Measurements from ENCODE around the gene TMEM81. TPM values are rescaled to one million over a fixed set of nuclear protein-coding genes. Genes with fewer than 3 reads are reported as not detected.

The TMEM81 gene
- total RNA-seq, 2 donors from 2014 or later: 4.9 to 6.2 TPM

DNA sequence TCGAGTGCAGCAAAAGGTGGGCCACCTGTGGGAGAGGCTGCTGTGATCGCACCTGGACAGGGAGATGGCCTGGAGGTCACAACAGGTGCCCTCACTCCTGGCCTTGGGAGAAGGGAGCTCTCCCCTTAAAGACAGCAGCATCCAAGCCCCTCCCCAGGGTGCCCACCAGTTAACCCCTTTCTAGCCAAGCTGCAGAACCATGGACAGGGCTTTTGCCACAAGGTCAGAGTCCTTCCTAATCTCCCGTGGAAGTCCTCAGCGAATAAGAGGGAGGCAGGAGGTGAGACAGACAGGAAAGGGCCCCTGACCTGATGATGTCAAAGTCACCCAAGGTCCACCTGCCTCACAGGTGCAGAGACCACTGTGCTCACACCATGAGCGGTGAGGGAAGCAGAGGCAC lies 39.5 kb downstream of the TMEM81 start:
- Mint-ChIP-seq H3K27ac (no peak overlapping the region), H3K27me3 (ENCODE audit: insufficient read depth) (peaks cover 84% of the 10 kb centered on the region), H3K4me1 (no peaks in the 10 kb centered on the region), H3K36me3 (ENCODE audit: low read depth) (no peaks in the 10 kb centered on the region), H3K4me3 (no peak overlapping the region), H3K9me3 (no peaks in the 10 kb centered on the region)
- no peak overlapping the region for H3K27ac ChIP-seq (ENCODE audit: low read depth, low read length)
- no peak overlapping the region for H3K4me3 ChIP-seq (ENCODE audit: low read length)
- H3K36me3 ChIP-seq (ENCODE audit: control insufficient read depth, insufficient read depth, low read length): no peaks in the 10 kb centered on the region
- no peak for TF ChIP-seq CTCF (conservative IDR thresholded peaks at IDR 0.05)
- peaks cover 97% of the 10 kb centered on the region for H3K27me3 ChIP-seq (ENCODE audit: control insufficient read depth, insufficient read depth, low read length, poor library complexity, severe bottlenecking)
- 44 to 60% methylated on average over 4 to 5 of the region's 5 CpGs for WGBS, 2 experiments (ENCODE audit: insufficient coverage in 1 of 2, insufficient read length in 1 of 2)
- H3K9ac ChIP-seq (ENCODE audit: extremely low read depth, low read length, poor library complexity, severe bottlenecking): no peak overlapping the region
- H3K9me3 ChIP-seq (ENCODE audit: control insufficient read depth, low read length): no peaks in the 10 kb centered on the region
- no peaks in the 10 kb centered on the region for H3K4me1 ChIP-seq (ENCODE audit: control insufficient read depth, insufficient read depth, low read length)
- DNase-seq: peak; percentile 82

GRCh38 chr1:205043866-205044265 lies 40.4 kb downstream of the TMEM81 start:
- Histone ChIP-seq H3K36me3 (ENCODE audit: control insufficient read depth, insufficient read depth, low read length) (no peaks in the 10 kb centered on the region), H3K4me3 (ENCODE audit: low read length) (no peak overlapping the region), H3K9me3 (ENCODE audit: control insufficient read depth, low read length) (no peaks in the 10 kb centered on the region), H3K9ac (ENCODE audit: extremely low read depth, low read length, poor library complexity, severe bottlenecking) (no peak overlapping the region), H3K27me3 (ENCODE audit: control insufficient read depth, insufficient read depth, low read length, poor library complexity, severe bottlenecking) (peaks cover 99% of the 10 kb centered on the region), H3K27ac (ENCODE audit: low read depth, low read length) (no peak overlapping the region), H3K4me1 (ENCODE audit: control insufficient read depth, insufficient read depth, low read length) (no peaks in the 10 kb centered on the region)
- TF ChIP-seq CTCF (conservative IDR thresholded peaks at IDR 0.05): no peak
- Mint-ChIP-seq H3K4me3 (no peak overlapping the region), H3K4me1 (no peaks in the 10 kb centered on the region), H3K36me3 (ENCODE audit: low read depth) (no peaks in the 10 kb centered on the region), H3K27ac (no peak overlapping the region), H3K27me3 (ENCODE audit: insufficient read depth) (peaks cover 84% of the 10 kb centered on the region), H3K9me3 (no peaks in the 10 kb centered on the region)
- no peak for DNase-seq
- WGBS, 2 experiments (ENCODE audit: insufficient coverage in 1 of 2, insufficient read length in 1 of 2): 0 to 55% methylated on average over 1 to 4 of the region's 4 CpGs

DNA sequence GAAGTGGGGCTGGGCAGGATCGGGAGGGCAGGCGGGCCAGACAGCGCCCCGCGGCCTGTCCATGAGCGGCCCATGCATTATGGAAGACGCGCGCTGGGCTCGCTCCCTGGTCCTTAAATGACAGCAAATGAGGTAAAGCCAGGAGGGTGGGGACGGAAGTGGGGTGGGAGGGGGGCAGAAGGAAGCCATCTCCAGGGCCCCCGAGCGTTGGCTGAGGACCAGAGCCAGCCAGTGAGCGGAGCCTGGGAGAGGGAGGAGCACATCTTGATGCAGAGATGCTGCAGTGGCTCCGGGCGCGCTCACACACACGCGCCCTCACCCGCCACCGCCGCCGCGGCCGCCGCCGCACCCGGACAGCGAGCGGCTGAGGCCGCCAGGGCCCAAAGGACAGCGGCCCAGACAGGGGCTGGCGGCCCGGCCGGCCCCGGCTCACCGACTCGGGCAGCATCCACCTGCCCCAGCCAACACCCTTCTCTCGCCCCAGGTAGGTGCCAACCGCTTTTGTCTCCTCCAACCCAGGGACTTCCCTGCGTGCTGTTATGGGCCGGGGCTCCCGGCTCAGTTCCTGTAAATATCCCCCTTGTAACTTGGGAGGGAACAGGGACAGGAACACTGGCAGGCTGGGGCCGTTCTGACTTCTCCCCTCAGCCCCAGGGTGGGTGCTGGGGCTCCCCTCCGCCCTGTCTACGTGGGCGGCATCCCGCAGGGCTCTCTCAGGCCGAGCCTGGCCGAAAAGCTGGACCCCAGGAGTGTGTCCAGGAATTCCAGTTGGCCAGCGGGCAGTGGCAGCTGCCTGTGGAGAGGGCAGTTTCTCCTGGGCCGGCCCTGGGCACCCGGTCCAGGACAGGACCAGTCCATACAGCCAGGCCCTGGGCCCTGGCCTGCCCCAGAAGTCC lies 41.1 kb downstream of the TMEM81 start, which contains the start of gene CNTN2:
Gene CNTN2, plus strand, starts transcription at position 302 of the 896 bp plus-strand sequence. CDS start 9,974 bp downstream, outside the sequence.
- H3K4me1 ChIP-seq (ENCODE audit: control insufficient read depth, insufficient read depth, low read length): no peaks in the 10 kb centered on the region
- DNase-seq: peak; percentile 80
- no peaks in the 10 kb centered on the region for H3K36me3 Mint-ChIP-seq (ENCODE audit: low read depth)
- no peak for TF ChIP-seq CTCF (conservative IDR thresholded peaks at IDR 0.05)
- no peak within 1 kb of the TSS for H3K4me3 ChIP-seq (ENCODE audit: low read length)
- H3K36me3 ChIP-seq (ENCODE audit: control insufficient read depth, insufficient read depth, low read length): no peaks in the 10 kb centered on the region
- H3K27me3 Mint-ChIP-seq (ENCODE audit: insufficient read depth): peaks cover 88% of the 10 kb centered on the region
- no peaks in the 10 kb centered on the region for H3K4me1 Mint-ChIP-seq
- H3K9me3 Mint-ChIP-seq: no peaks in the 10 kb centered on the region
- peaks cover 93% of the 10 kb centered on the region for H3K27me3 ChIP-seq (ENCODE audit: control insufficient read depth, insufficient read depth, low read length, poor library complexity, severe bottlenecking)
- 25 to 26% methylated on average over 11 to 53 of the region's 53 CpGs for WGBS, 2 experiments (ENCODE audit: insufficient coverage in 1 of 2, insufficient read length in 1 of 2)
- H3K27ac Mint-ChIP-seq: no peak within 1 kb of the TSS
- no peaks in the 10 kb centered on the region for H3K9me3 ChIP-seq (ENCODE audit: control insufficient read depth, low read length)
- no peak within 1 kb of the TSS for H3K9ac ChIP-seq (ENCODE audit: extremely low read depth, low read length, poor library complexity, severe bottlenecking)
- peak within 1 kb of the TSS; percentile 18 for H3K27ac ChIP-seq (ENCODE audit: low read depth, low read length)
- no peak within 1 kb of the TSS for H3K4me3 Mint-ChIP-seq

Data from endodermal cell (in vitro differentiated cells).